ENCODE measurements around the gene RAB4B. TPM values are rescaled to one million over a fixed set of nuclear protein-coding genes. Genes with fewer than 3 reads are reported as not detected.
A peak's percentile ranks its signal among the peaks of the same experiment; 100 is the strongest.
"Not testable (repeated sequence)": the region's sequence is repeated elsewhere in the genome, so short reads cannot be mapped to it uniquely, and the experiment has no call there.

RAB4B gene
- total RNA-seq, 4 donors from 2014 or later: 18.7 to 27.5 (median 20.9) TPM

GRCh38 chr19:40810649-40811408, 32.8 kb downstream of the RAB4B start:
- peaks cover 0 to 26% of the 10 kb centered on the region in 2 donors for H3K36me3 ChIP-seq
- ATAC-seq: peak; percentile 92
- not testable (repeated sequence) for H3K9me3 ChIP-seq, H3K27me3 ChIP-seq
- H3K27ac ChIP-seq: peak overlapping the region; percentile 5 to 88 (median 82)
- TF ChIP-seq POLR2AphosphoS5 (IDR thresholded peaks at IDR 0.05): peak; percentile 49
- peak in 2 of 4 experiments; percentile 22 to 33 for TF ChIP-seq CTCF (IDR thresholded peaks at IDR 0.05)
- H3K4me1 ChIP-seq: peaks cover 0 to 75% (median 41%) of the 10 kb centered on the region in 3 donors
- 0 to 1% methylated on average over 8 to 12 of the region's 65 CpGs for WGBS, 2 donors (ENCODE audit: low coverage in 1 of 2)
- peak overlapping the region; percentile 32 to 52 for H3K4me3 ChIP-seq

GRCh38 chr19:40811478-40812341, 33.7 kb downstream of the RAB4B start:
- 0 to 25% methylated on average over 1 to 9 of the region's 35 CpGs for WGBS, 2 donors (ENCODE audit: low coverage in 1 of 2)
- ATAC-seq: no peak
- peak overlapping the region in 3 of 4 donors; percentile 81 to 88 (median 82) for H3K27ac ChIP-seq
- peak overlapping the region in 1 of 2 donors; percentile 52 for H3K4me3 ChIP-seq
- peaks cover 0 to 26% of the 10 kb centered on the region in 2 donors for H3K36me3 ChIP-seq
- peaks cover 0 to 66% (median 32%) of the 10 kb centered on the region in 3 donors for H3K4me1 ChIP-seq
- TF ChIP-seq POLR2A (IDR thresholded peaks at IDR 0.05) (no peak), CTCF (IDR thresholded peaks at IDR 0.05) (no peak), EP300 (IDR thresholded peaks at IDR 0.05) (no peak), POLR2AphosphoS5 (IDR thresholded peaks at IDR 0.05) (no peak)
- H3K27me3 ChIP-seq: no peaks in the 10 kb centered on the region
- H3K9me3 ChIP-seq: no peaks in the 10 kb centered on the region

- ATAC-seq, H3K4me3 ChIP-seq, H3K9me3 ChIP-seq, H3K27me3 ChIP-seq: not testable (repeated sequence)
- Histone ChIP-seq H3K36me3 (peaks cover 0 to 22% of the 10 kb centered on the region in 2 donors), H3K27ac (peak overlapping the region in 1 of 4 donors; percentile 56), H3K4me1 (peaks cover 0 to 57% (median 24%) of the 10 kb centered on the region in 3 donors)
- WGBS, 2 donors (ENCODE audit: low coverage in 1 of 2): 63 to 89% methylated on average over 3 to 7 of the region's 7 CpGs
Observed at GRCh38 chr19:40812571-40812970, 34.5 kb downstream of the RAB4B start.

- WGBS, 2 donors (ENCODE audit: low coverage in 1 of 2): 9 to 10% methylated on average over 1 to 3 of the region's 4 CpGs
- no peak overlapping the region for H3K4me3 ChIP-seq
- peak overlapping the region in 1 of 4 donors; percentile 56 for H3K27ac ChIP-seq
- peaks cover 0 to 15% of the 10 kb centered on the region in 2 donors for H3K36me3 ChIP-seq
- TF ChIP-seq EP300 (IDR thresholded peaks at IDR 0.05) (no peak), CTCF (IDR thresholded peaks at IDR 0.05) (no peak), POLR2AphosphoS5 (IDR thresholded peaks at IDR 0.05) (no peak), POLR2A (IDR thresholded peaks at IDR 0.05) (no peak)
- no peak for ATAC-seq
- peaks cover 0 to 56% (median 24%) of the 10 kb centered on the region in 3 donors for H3K4me1 ChIP-seq
- no peaks in the 10 kb centered on the region for H3K27me3 ChIP-seq
- no peaks in the 10 kb centered on the region for H3K9me3 ChIP-seq
Observed at GRCh38 chr19:40813182-40813581, 35.1 kb downstream of the RAB4B start.

- 78% methylated on average over 2 of the region's 4 CpGs; no CpG with 5 or more reads in 1 of the 2 donors for WGBS, 2 donors (ENCODE audit: low coverage in 1 of 2)
- H3K4me1 ChIP-seq: peaks cover 0 to 56% (median 27%) of the 10 kb centered on the region in 3 donors
- no peak overlapping the region for H3K27ac ChIP-seq
Observed at GRCh38 chr19:40815223-40815622, 37.2 kb downstream of the RAB4B start.

More at GRCh38 chr19:40815223-40815622, 37.2 kb downstream of the RAB4B start:
- ATAC-seq: no peak
- H3K36me3 ChIP-seq: no peaks in the 10 kb centered on the region
- H3K9me3 ChIP-seq: no peaks in the 10 kb centered on the region
- TF ChIP-seq EP300 (IDR thresholded peaks at IDR 0.05) (no peak), POLR2AphosphoS5 (IDR thresholded peaks at IDR 0.05) (no peak), CTCF (IDR thresholded peaks at IDR 0.05) (no peak), POLR2A (IDR thresholded peaks at IDR 0.05) (no peak)
- H3K27me3 ChIP-seq: no peaks in the 10 kb centered on the region
- no peak overlapping the region for H3K4me3 ChIP-seq
